ENCODE measurements around the gene FNIP2. TPM values are rescaled to one million over a fixed set of nuclear protein-coding genes. Genes with fewer than 3 reads are reported as not detected.

The FNIP2 gene
- total RNA-seq = 31.7 and 43.5 TPM in 2 replicates

GRCh38 chr4:158768555-158769174 is at the start of gene FNIP2:
Gene FNIP2, plus strand, starts transcription at chr4:158769026. Its CDS starts 187 bp downstream, at chr4:158769213.

GRCh38 chr4:158722917-158723793 is 45.7 kb upstream of the FNIP2 start, which contains the start of gene PPID:
Gene PPID, minus strand, starts transcription at chr4:158723396. Its CDS starts 108 bp downstream, at chr4:158723288.

Other genes with a start within 250 kb of the FNIP2 start
- 0.73 and 0.83 TPM in 2 replicates for gene RXFP1, start 247.1 kb upstream of the FNIP2 start, total RNA-seq
- gene C4orf46, start 97.1 kb upstream of the FNIP2 start, total RNA-seq = 20.3 and 25.5 TPM in 2 replicates
- gene ETFDH, start 96.7 kb upstream of the FNIP2 start, total RNA-seq = 42.6 and 46.5 TPM in 2 replicates
- 26.5 and 37.1 TPM in 2 replicates for gene PPID, start 45.6 kb upstream of the FNIP2 start, total RNA-seq